GM18526 (cell line): ENCODE results near the gene HAAO.

Source experiments
- POLR2A ChIP-seq: IDR thresholded peaks from 3 replicates; pipeline ENCODE4 v1.6.1; 2011; ENCODE audit not compliant: insufficient read length; ENCODE audit errors: extremely low read depth

The HAAO gene

GRCh38 chr2:42787788-42788477 lies 4.5 kb downstream of the HAAO start:
- no peak for TF ChIP-seq POLR2A

GRCh38 chr2:42787424-42787787 lies 5.0 kb downstream of the HAAO start:
- TF ChIP-seq POLR2A: no peak

GRCh38 chr2:42786561-42787345 lies 5.6 kb downstream of the HAAO start:
- TF ChIP-seq POLR2A: no peak

- TF ChIP-seq POLR2A: no peak
These were observed 8.0 kb downstream of the HAAO start for GRCh38 chr2:42784204-42784880.

GRCh38 chr2:42783511-42783910 lies 8.9 kb downstream of the HAAO start:
- TF ChIP-seq POLR2A: no peak

GRCh38 chr2:42781181-42781580 lies 11.2 kb downstream of the HAAO start:
- TF ChIP-seq POLR2A: no peak

GRCh38 chr2:42777883-42778805 lies 14.2 kb downstream of the HAAO start:
- no peak for TF ChIP-seq POLR2A

GRCh38 chr2:42775810-42776209 lies 16.6 kb downstream of the HAAO start:
- TF ChIP-seq POLR2A: no peak

- no peak for TF ChIP-seq POLR2A
These were observed 17.2 kb downstream of the HAAO start for GRCh38 chr2:42775186-42775585.

- no peak for TF ChIP-seq POLR2A
These were observed 20.7 kb downstream of the HAAO start for GRCh38 chr2:42771546-42772153.

GRCh38 chr2:42770288-42771131 lies 21.9 kb downstream of the HAAO start:
- no peak for TF ChIP-seq POLR2A

- no peak for TF ChIP-seq POLR2A
These were observed 22.6 kb downstream of the HAAO start for GRCh38 chr2:42769583-42770287.

GRCh38 chr2:42768706-42769256 lies 23.6 kb downstream of the HAAO start:
- no peak for TF ChIP-seq POLR2A
